Fibroblast of skin of scalp (primary cell): ENCODE results near the gene SDF4. TPM values are rescaled to one million over a fixed set of nuclear protein-coding genes. Genes with fewer than 3 reads are reported as not detected.

ENCODE experiments used
- DNase-seq: peaks from one replicate; pipeline ENCODE4 v3.0.0-alpha.2; 2013
- polyA plus RNA-seq, 2 experiments: library from polyadenylated mRNA; unstranded; fragments of 120-200 nt; gene quantifications; one replicate each; pipeline ENCODE4 v1.2.1, GENCODE V29; 2013; ENCODE audit not compliant: insufficient read length in 2 of 2

The SDF4 gene
- 189 TPM for polyA plus RNA-seq (2013, experiment 1 of 2; ENCODE audit: insufficient read length)
- polyA plus RNA-seq (2013, experiment 2 of 2; ENCODE audit: insufficient read length), result 141 TPM

DNA sequence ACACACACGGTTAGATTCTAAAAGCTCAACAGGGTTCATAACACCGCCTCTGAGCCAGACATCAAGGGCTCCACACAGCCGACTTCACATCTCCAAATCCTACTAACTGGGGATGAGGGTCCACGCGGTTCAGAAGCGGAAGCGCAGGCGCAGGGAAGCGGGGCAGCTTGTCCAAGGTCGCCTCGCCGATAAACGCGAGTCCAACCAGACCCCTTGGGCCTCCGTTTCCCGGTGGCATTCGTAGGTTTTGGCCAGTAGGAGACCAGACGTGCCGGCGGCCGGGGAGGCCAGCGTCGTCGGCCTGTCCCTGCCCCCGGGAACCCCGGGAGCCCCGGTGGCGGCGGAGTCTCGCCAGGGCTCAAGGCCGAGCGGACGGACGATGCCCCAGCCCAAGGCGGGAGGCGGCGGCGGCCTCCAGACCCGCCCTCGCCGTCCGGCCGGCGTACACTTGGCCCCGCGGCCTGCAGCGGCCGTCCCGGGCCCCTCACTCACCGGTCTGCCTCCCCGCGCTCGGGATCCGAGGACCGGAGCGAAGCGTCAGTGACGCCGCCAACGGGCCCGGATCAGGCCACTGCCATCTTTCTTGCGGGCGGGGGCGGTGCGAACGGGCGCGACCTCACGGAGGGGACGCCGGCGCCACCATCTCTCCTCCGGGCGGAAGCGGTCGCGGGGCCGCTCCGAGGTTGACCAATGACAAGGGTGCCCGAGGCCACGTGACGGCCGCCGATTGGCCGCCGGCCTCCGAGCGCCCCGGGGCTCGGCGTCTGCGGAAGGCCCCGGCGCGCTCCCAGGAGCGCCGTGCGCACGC is at the start of gene SDF4:
Gene SDF4 (minus strand): TSS at position 602 of the 808 bp plus-strand sequence. CDS start 3,229 bp downstream, outside the sequence.
- peak; percentile 98 for DNase-seq

DNA sequence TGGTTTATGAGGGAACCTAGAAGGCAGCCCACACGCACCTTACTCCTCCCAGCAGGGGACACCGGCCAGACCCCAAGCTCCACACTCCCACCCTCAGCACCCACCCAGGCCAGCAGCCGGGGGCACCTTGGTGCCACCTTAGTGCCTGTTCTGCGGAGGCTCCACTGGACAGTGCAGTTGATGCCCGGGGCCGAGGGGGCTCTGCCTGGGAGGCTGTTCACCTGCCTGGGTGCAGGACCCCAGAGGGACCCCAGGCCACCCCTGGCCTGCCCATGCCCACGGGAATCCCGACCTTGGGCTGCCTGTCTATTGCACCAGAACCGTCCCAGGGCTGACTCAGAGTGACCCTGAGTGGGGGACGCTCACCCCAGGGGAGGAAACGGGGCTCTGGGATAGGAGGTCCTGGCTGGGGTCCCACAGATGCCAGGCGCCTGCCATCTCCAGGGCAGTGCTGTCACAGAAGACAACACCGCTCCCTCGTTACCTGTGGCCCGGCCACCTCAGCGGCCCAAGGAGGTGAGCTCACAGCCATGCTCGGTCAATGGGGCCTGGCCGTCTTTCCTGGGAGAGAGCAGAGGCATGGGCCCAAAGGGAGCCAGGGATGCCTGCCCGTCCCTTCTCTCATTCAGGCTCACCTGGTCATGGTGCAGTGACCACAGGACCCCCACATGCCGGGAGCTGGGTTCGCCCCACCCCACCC is 49.1 kb upstream of the SDF4 start:
- no peak for DNase-seq

DNA sequence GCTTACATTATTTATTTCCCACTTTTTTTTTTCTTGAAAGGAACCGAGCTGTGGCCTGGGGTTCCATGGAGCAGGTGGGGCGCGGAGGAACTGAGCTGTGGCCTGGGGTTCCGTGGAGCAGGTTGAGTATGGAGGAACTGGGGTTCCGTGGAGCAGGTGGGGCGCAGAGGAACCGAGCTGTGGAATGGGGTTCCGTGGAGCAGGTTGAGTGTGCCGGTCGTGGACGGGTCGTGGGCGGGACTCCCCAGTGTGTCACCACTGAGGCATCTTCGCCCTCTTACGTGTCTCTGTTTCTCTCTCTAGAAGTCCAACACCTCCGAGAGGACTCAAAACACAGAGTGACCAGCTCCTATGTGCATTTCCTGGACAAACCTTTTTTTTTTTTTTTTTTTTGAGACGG is 47.2 kb upstream of the SDF4 start:
- no peak for DNase-seq

DNA sequence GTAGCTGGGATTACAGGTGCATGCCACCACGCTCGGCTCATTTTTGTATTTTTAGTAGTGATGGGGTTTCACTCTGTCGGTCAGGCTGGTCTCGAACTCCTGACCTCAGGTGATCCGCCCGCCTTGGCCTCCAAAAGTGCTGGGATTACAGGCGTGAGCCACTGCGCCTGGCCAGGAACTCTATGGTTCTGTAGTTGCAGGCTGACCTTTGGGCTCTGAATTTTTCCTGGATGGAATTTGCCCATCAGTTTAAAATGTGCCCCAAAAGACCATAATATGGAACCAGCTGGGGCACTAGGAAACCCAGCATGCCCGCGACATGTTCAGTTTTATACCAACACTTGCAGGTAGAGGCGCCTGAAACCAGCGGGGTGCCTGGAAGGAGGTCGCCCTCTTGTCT is 46.8 kb upstream of the SDF4 start:
- no peak for DNase-seq

- DNase-seq, result no peak
Measured at GRCh38 chr1:1275836-1276235, 44.0 kb upstream of the SDF4 start.

DNA sequence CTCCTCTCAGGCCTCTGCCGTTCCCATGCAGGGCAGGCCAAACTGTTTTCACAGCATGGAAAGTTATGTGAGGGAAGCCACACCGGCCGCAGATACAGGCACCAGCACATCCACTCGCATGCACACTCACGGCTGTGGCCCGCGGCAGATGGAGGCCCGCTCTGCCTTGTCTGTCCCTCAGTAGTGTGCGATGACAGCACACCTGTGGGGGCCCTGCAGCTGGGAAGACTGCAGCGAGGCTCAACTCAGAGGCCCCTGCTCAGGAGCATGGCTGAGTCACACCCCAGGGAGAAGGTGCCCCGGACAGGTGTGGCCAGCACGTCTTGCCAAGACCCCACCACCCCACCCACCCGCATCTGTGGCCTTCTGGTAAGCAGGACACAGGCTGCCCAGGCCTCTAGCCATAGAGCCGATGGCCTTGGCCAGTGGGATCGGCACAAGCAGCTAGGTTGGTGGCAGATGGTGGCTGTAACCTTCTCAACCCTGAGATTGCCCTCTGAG is 43.2 kb upstream of the SDF4 start:
- no peak for DNase-seq

GRCh38 chr1:1274299-1274930 is 42.6 kb upstream of the SDF4 start:
- DNase-seq, result no peak

DNA sequence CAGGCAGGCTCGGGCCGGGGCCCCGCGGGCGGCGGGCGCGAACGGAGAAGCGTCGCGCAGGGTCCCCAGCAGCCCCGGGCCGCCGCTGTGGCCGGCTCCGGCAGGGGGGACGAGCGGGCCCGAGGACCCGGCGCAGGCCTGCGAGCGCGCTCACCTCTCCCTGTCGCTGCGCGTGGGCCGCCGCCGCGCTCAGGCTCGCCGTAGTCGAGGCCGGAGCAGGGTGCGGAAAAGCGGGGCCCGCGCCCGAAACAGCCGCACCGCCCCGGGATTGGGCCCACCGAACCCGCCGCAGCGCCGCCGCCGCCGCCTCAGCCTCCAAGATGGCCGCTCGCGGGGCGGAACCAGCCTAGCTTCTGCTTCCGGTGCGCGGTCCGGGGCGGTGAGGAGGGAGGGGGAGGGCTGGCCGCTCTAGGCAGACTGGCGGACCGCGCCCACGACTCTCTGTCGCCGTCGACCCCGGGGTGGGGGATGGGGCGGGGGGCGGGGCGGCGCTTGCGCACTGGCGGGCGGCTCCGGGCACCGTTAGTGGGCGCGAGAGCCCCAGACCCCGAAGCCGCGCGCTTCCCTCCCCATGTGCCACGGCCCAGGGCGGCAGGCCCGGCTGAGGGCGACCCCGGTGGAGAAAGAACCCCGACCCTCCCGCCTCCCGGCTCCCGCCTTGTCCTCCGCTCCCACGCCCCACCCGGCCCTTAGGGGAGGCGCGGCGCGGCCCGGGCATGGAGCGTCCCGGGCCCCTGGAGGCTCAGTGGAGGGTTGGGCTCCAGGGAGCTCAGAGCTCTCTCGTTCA is 41.9 kb upstream of the SDF4 start, which contains the start of gene UBE2J2:
Gene UBE2J2 (minus strand): TSS at position 343 of the 787 bp plus-strand sequence. CDS start 5,862 bp downstream, outside the sequence.
- DNase-seq, result peak; percentile 92

DNA sequence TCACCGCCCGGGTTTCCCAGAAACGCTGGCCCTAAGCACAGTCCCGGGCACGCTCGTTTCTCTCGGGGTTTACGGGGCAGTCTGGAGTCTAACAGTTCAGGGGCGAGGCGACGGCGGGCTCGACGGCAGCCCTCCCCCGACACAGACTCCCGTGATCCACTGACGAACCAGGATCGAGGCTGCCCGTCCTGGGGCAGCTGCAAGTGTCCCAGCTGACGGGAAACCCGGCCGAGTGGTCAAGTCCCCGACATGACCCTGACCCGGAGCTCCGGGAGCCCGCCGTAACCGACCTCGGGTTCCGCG is 41.4 kb upstream of the SDF4 start:
- DNase-seq, result no peak

- no peak for DNase-seq
Measured at GRCh38 chr1:1272341-1273208, 40.8 kb upstream of the SDF4 start.

- no peak for DNase-seq
Measured at GRCh38 chr1:1270813-1271212, 39.0 kb upstream of the SDF4 start.

DNA sequence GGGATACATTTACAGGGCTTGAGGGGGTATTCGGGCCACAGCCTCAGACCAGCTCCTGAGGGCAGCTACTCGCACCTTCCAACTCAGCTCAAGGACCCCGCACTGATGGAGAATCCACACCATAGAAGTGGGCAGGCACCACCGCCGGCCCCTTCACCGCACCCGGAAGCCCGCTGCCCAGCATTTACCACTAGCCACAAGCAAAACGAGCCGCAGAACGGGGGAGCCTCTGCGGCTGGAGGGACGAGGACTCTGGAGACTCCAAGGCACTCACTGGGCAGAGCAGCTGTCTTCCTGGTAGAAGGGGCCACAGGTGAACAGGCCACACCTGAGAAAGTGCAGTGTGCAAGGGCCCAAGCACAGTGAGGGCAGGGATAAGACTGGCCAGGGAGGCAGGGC is 36.5 kb upstream of the SDF4 start:
- DNase-seq, result no peak

DNA sequence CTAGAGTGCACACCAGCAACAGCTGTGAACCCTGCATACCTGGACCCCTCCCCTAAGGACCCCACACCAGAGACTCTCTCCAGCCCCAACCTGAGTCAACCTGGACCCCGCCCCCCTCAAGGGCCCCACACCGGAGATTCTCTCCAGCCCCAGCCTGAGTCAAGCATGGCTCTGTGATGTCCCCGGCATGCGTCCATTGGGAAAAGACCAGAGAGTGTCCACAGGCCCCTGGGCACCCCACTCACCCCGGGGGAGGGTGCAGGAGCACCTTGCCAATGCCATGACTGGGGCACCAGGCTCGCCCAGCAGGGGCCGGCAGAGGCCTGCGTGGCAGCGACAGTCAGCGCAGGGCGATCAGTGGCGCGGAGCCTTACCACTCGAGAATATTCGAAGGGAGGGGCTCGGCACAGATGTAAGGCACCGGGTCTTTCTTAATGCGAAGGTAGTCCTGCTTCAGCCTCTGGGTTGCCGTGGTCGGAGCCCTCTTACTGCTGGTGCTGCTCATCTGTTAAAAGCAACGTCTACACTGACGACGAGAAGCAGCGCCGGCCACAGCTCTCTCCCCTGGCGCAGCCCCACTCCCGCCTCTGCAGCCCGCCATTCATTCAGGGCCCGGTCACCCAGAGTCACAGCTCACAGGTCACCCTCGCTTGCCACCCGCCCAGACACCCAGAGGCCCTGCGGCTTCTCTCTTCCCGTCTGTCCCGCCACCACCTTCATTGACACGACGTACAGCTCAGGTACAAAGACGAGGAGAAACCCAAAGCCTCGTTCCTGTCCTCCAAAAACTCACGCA is 35.9 kb upstream of the SDF4 start:
- no peak for DNase-seq

DNA sequence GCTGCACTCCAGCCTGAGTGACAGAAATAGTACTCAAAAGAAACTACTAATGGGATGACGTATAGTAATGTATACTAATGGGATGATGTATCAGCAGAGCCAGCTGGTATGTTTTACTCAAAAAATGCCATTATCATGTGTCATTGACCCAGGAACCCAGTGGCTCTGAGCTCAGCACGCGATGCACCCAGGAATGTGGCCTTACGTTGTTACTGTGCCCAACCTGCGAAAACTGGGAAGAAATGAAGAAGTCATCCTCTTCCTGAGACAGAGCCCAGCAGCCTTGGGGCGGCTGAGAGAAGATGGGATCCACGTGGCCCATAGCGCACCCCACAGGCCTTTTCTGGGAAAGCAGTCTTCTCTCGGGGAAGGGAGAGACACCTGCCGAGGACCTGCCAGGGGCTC is 33.1 kb upstream of the SDF4 start:
- DNase-seq, result peak; percentile 99

DNA sequence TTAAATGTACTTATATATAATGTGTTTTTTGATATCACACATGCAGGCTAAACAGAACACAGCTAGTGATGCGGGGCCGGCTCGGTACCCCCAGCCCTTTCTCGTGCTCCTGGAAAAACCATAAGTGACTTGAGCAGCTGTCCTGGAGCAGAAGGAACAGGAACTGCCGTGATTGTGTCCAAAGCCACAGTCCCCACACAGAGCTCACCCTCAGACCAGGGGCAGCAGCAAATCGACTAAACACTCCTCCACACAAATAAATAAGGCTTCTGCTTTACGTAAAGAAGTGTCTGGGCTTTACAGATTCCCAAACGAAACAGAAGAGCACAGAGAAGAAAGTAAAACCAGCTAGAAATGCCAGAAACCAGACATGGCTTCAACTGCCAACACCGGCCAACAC is 32.2 kb upstream of the SDF4 start:
- DNase-seq, result no peak

GRCh38 chr1:1262758-1263157 is 31.0 kb upstream of the SDF4 start:
- DNase-seq, result no peak

DNA sequence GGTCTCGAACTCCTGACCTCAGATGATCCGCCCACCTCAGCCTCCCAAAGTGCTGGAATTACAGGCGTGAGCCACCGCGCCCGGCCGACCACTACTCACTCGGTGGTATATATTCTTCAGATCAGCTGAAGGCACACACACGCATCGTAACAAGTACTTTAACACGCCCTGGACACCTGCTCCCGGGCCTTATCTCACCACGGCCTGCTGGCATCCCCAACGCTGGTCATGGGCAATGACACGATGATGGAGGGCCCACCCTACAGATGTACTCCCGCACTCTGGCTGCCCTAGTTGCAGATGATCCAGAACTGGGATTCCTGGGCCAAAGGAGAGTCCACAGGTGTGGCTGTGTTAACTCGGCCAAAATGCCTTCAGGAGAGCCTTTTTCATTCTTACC is 30.3 kb upstream of the SDF4 start:
- DNase-seq, result no peak

DNA sequence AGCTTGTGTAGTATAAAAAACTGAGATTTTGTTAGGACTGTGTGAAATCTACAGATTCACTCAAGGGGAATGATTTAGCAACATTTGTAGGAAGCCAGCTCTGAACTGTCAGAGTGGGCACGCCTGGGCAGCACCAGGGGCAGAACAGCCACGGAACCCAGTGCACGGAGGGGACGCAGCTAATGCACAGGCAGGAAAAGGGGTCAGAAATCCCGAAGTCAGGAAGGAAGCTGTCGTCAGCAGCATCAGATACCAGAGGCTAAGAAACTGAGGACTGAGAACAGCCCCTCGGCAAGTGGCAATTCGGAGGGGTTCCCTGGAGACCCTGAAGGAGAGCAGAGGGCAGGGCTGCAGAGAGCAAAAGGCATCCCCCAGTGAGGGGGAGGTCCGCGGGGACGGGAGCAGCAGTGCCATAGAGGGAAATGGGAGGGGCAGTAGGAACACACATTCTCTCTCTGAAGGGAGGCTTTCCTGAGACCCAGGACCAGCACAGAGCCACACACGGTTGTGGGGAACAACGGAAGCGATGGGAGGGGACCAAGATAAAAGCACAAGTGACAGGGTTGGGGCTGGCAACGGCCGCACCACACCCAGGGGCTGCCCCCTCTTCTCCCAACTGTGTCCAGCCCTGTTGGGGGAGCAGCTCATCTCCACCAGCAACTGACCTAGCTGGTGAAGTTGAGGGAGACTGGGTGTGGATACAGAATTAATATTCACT is 29.2 kb upstream of the SDF4 start:
- DNase-seq, result no peak

DNA sequence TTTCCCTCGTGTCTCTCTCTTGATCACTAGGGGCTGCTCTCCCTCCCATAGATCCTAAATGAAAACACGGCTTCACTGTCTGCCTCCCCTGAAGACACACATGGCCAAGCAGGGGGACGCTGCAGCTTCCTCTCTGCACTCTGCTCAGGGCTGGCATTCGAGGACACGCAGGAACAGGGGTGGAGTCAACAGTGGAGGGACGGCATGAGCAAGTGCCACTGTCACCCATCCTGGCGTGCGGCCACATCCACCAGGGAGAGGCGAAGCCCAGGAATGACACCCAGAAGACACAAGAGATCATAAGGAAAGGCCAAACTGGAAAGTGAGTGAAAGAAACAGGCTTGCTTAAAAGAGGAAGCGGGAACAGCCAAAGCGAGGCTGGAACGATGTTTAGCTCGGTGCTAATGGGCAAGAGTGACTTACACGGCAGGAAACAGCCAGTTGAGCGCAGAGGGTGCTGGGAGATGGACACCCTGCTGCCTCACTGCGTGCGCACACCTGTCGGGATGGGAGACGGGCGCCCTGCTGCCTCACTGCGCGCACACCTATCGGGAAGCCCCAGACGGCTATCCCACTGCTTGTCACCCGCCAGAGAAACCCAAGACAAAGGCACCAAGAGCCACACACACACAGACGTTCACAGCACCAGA is 28.3 kb upstream of the SDF4 start:
- DNase-seq, result peak; percentile 55
